Breast epithelium (tissue), 4 donors: ENCODE results near the gene SPATA3. TPM values are rescaled to one million over a fixed set of nuclear protein-coding genes. Genes with fewer than 3 reads are reported as not detected.
"Not testable (repeated sequence)": the region's sequence is repeated elsewhere in the genome, so short reads cannot be mapped to it uniquely, and the experiment has no call there.

Experiments
- DNase-seq, 2 donors: peaks; one replicate each; pipeline ENCODE4 v3.0.0-alpha.2; 2019; ENCODE audit warnings: low spot score in 2 of 2
- H3K27ac ChIP-seq, 2 donors: fragments of 200-600 bp; sonication (generic) in 1 of 2; one replicate each; pipeline ENCODE4 v1.5.1; 2016 to 2019; ENCODE audit warnings: mild to moderate bottlenecking in 1 of 2
- H3K27me3 ChIP-seq, 2 donors: fragments of 200-600 bp; sonication (generic) in 1 of 2; one replicate each; pipeline versions ENCODE4 v1.5.1 to v1.6.0; 2017 to 2019; ENCODE audit warnings: control low read depth in 1 of 2, mild to moderate bottlenecking in 1 of 2
- H3K36me3 ChIP-seq: fragments of 200-600 bp; one replicate; pipeline ENCODE4 v1.5.1; 2019
- H3K4me1 ChIP-seq, 2 donors: fragments of 200-600 bp; sonication (generic); one replicate each; pipeline ENCODE4 v1.5.1; 2016 to 2019; ENCODE audit warnings: control low read depth in 1 of 2
- H3K4me3 ChIP-seq, 3 donors: fragments of 200-600 bp; sonication (generic); 1 replicate in 2 of 3; 2 replicates in 1 of 3; pipeline ENCODE4 v1.5.1; 2016 to 2019; ENCODE audit warnings: mild to moderate bottlenecking in 3 of 3, moderate library complexity in 2 of 3
- H3K9me3 ChIP-seq, 2 donors: fragments of 200-600 bp; sonication (generic) in 1 of 2; one replicate each; pipeline ENCODE4 v1.5.1; 2016 to 2019; ENCODE audit warnings: control low read depth in 1 of 2
- CTCF ChIP-seq, 3 donors: fragments of 450-650 bp; IDR thresholded peaks; one replicate each; pipeline ENCODE4 v1.5.1; 2016 to 2017; ENCODE audit warnings: antibody characterized with exemption in 3 of 3, mild to moderate bottlenecking in 3 of 3, moderate library complexity in 3 of 3
- POLR2A ChIP-seq: fragments of 450-650 bp; IDR thresholded peaks from one replicate; pipeline ENCODE4 v1.6.1; 2016; ENCODE audit warnings: antibody characterized with exemption, mild to moderate bottlenecking, moderate library complexity
- POLR2AphosphoS5 ChIP-seq, 3 donors: sonication (generic); formaldehyde crosslinking; IDR thresholded peaks; one replicate each; pipeline ENCODE4 v1.6.1; 2017; ENCODE audit warnings: antibody characterized with exemption in 3 of 3
- intact Hi-C: fragments of 100-400 bp; cut with DNase I; formaldehyde crosslinking; loops from one replicate; pipeline ENCODE4 v1.15.1; 2023; ENCODE audit warnings: low total_unique reads
- total RNA-seq, 3 donors: library from RNA; depleted of rRNA; stranded (reverse); fragments of >200 nt; gene quantifications; one replicate each; pipeline ENCODE4 v1.1.0, GENCODE V29; 2016

Gene SPATA3
- total RNA-seq, 3 donors from 2014 or later = not detected

- Histone ChIP-seq H3K27me3 (peaks cover 0 to 4% of the 10 kb centered on the region in 2 donors), H3K4me1 (no peaks in the 10 kb centered on the region), H3K36me3 (no peaks in the 10 kb centered on the region), H3K4me3 (no peak overlapping the region), H3K27ac (no peak overlapping the region), H3K9me3 (no peaks in the 10 kb centered on the region)
- TF ChIP-seq POLR2A (no peak), CTCF (IDR thresholded peaks at IDR 0.05) (no peak), POLR2AphosphoS5 (IDR thresholded peaks at IDR 0.05) (no peak)
- intact Hi-C loops = no loop called here
- DNase-seq = no peak
Observed at GRCh38 chr2:231001921-231002320, 6.0 kb downstream of the SPATA3 start.

- no peak for TF ChIP-seq CTCF (IDR thresholded peaks at IDR 0.05)
- TF ChIP-seq POLR2A = no peak
- TF ChIP-seq POLR2AphosphoS5 (IDR thresholded peaks at IDR 0.05) = no peak
- H3K4me1 ChIP-seq = no peaks in the 10 kb centered on the region
- peak overlapping the region in 1 of 2 donors; percentile 43 for H3K27ac ChIP-seq
- no peak overlapping the region for H3K4me3 ChIP-seq
- no peak for DNase-seq
- H3K9me3 ChIP-seq = no peaks in the 10 kb centered on the region
- intact Hi-C loops = no loop called here
- peaks cover 0 to 4% of the 10 kb centered on the region in 2 donors for H3K27me3 ChIP-seq
- no peaks in the 10 kb centered on the region for H3K36me3 ChIP-seq
Observed at GRCh38 chr2:231002641-231003040, 6.7 kb downstream of the SPATA3 start.

- Histone ChIP-seq H3K27me3 (peaks cover 0 to 4% of the 10 kb centered on the region in 2 donors), H3K27ac (no peak overlapping the region), H3K9me3 (no peaks in the 10 kb centered on the region), H3K4me3 (no peak overlapping the region), H3K4me1 (no peaks in the 10 kb centered on the region), H3K36me3 (no peaks in the 10 kb centered on the region)
- intact Hi-C loops = no loop called here
- no peak for DNase-seq
- TF ChIP-seq POLR2AphosphoS5 (IDR thresholded peaks at IDR 0.05) = no peak
- no peak for TF ChIP-seq POLR2A
- TF ChIP-seq CTCF (IDR thresholded peaks at IDR 0.05) = no peak
Observed at GRCh38 chr2:231003186-231003585, 7.3 kb downstream of the SPATA3 start.

- H3K27ac ChIP-seq, H3K4me1 ChIP-seq, H3K36me3 ChIP-seq, H3K9me3 ChIP-seq, H3K27me3 ChIP-seq, DNase-seq, H3K4me3 ChIP-seq, intact Hi-C loops: not testable (repeated sequence)
Observed at GRCh38 chr2:231004930-231005329, 9.0 kb downstream of the SPATA3 start.

- Histone ChIP-seq H3K27me3 (no peaks in the 10 kb centered on the region), H3K9me3 (no peaks in the 10 kb centered on the region), H3K4me3 (no peak overlapping the region), H3K27ac (peak overlapping the region; percentile 52 to 61), H3K4me1 (no peaks in the 10 kb centered on the region), H3K36me3 (no peaks in the 10 kb centered on the region)
- no peak for DNase-seq
- intact Hi-C loops = no loop called here
- TF ChIP-seq CTCF (IDR thresholded peaks at IDR 0.05) (no peak), POLR2A (no peak), POLR2AphosphoS5 (IDR thresholded peaks at IDR 0.05) (no peak)
Observed at GRCh38 chr2:231007286-231008098, 11.6 kb downstream of the SPATA3 start.
